NCI-H1048 (cell line): ENCODE results near the gene TMEM266.

ENCODE experiments used
- DNase-seq: peaks from one replicate; lab custom pipeline; 2025; lab: John Stamatoyannopoulos, UW

Gene TMEM266

GRCh38 chr15:76162784-76163456 lies 103.1 kb downstream of the TMEM266 start:
- no peak for DNase-seq

DNA sequence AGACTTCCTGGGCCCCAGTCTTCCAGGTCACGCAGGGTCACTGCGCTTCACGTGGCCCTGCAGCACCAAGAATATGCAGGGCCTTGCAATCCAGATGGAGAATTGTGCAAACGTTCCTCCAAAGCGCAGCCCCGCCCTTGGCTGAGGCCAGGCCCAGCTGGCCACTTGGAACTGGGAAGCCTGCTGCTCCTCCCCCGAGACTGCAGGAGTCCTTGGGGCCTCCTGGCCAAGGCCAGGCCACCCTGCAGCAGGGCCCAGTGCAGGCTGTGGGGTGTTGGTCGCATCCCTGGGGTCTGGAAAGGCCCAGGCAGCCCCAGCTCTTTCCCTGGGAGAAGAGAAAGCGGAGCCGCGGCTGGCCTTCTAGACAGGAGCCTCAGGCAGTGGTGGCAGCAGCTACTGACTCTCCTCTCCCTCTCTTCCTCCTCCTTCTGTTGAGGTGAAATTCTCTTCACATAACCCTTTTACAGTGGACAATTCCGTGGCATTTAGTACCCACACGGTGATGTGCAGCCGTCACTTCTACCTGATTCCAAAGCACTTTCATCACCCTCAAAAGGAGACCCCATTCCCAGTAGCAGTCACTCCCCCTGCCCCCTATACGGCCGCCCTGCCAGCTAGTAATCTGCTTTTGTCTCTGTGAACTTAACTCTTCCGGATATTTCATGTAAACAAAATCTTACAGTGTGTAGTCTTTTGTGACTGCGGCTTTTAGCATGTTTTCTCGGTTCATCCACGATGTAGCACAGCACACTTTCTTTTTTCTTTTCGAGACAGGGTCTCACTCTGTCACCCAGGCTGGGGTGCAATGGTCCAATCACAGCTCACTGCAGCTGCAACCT lies 103.9 kb downstream of the TMEM266 start:
- no peak for DNase-seq

- no peak for DNase-seq
These were observed 104.8 kb downstream of the TMEM266 start for GRCh38 chr15:76164602-76165001.

- no peak for DNase-seq
These were observed 106.2 kb downstream of the TMEM266 start for GRCh38 chr15:76165951-76166350.

- no peak for DNase-seq
These were observed 108.6 kb downstream of the TMEM266 start for GRCh38 chr15:76168237-76168984.

- DNase-seq: no peak
These were observed 109.2 kb downstream of the TMEM266 start for GRCh38 chr15:76169018-76169417.

DNA sequence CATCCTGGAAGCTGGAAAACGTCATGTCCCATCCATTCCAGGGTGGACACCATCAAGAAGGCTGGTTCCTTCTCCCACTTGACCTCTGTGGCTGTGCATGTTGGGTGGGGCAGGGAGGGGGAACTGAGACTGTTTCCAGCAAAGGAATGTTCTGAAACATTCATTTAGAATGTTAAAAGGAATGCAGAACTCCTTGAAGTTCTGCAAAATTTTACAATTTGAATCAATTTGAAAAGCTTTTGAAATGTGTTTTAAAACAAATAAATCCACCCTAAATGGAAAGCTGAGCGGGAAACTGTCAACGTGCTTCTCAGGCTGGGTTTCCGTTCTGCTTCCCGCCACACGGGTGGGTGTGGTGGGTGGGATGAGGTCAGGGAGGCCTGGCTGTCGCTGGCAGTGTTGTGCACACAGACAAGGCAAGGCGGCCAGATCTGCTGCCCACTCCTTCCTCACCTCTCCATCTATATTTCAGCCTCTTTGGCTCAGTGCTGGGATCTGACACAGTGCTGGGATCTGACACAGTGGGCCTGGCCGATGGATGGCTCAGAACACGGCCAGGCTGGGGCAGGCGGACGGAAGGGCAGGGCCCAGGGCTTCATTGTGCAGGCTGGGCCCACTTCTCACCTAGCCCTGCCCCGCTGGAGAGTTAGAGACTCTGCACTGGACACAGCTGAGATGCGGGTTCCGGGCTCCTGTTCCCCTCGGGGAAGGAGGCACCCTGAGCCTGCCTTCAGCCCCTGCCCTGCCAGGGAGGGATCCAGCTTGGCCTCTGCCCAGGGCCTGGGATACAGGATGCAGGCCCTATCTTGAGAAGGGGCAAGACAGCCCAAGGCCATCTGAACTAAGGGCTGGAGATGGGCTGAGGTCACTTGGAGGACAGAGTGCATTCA lies 110.4 kb downstream of the TMEM266 start:
- DNase-seq: no peak

GRCh38 chr15:76172782-76173181 lies 113.0 kb downstream of the TMEM266 start:
- no peak for DNase-seq

DNA sequence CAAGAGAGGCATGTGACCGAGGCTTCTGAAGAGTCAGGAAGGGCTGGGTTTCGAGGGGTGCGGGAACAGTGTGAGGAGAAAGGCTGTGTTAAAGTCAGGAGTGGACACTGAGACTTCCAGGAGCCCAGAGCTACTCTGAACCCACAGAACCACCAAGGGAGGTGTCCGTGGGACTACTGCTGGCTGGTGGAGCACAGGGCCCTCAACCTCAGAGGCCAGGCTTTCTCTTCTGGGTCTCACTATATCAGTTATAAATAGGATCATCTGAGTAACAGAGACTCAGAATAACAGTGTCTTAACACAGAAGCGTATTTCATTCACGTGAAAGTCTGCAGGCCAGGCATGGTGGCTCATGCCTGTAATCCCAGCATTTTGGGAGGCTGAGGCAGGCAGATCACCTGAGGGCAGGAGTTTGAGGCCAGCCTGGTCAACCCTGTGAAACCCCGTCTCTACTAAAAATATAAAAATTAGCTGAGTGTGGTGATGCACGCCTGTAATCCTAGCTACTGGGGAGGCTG lies 113.6 kb downstream of the TMEM266 start:
- DNase-seq: no peak

DNA sequence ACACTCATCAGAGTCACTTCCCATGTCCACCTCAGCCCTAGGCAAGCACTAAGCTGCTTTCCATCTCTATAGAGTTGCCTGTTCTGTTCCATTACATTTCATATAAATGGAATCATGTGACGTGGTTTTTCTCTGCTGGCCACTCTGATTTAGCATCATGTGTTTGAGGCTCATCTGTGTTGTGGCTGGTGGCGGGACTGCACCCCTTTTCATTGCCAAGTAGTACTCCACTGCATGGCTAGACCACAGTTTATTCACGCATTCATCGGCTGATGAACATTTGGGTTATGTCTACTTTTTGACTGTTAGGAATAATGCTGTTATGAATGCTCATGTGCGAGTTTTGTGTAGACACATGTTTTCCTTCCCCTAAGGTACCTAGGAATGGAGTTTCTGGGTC lies 114.9 kb downstream of the TMEM266 start:
- no peak for DNase-seq

GRCh38 chr15:76175442-76175841 lies 115.7 kb downstream of the TMEM266 start:
- DNase-seq: no peak

- no peak for DNase-seq
These were observed 116.3 kb downstream of the TMEM266 start for GRCh38 chr15:76176059-76176458.

- no peak for DNase-seq
These were observed 116.8 kb downstream of the TMEM266 start for GRCh38 chr15:76176487-76177085.

- no peak for DNase-seq
These were observed 117.8 kb downstream of the TMEM266 start for GRCh38 chr15:76177491-76178040.

DNA sequence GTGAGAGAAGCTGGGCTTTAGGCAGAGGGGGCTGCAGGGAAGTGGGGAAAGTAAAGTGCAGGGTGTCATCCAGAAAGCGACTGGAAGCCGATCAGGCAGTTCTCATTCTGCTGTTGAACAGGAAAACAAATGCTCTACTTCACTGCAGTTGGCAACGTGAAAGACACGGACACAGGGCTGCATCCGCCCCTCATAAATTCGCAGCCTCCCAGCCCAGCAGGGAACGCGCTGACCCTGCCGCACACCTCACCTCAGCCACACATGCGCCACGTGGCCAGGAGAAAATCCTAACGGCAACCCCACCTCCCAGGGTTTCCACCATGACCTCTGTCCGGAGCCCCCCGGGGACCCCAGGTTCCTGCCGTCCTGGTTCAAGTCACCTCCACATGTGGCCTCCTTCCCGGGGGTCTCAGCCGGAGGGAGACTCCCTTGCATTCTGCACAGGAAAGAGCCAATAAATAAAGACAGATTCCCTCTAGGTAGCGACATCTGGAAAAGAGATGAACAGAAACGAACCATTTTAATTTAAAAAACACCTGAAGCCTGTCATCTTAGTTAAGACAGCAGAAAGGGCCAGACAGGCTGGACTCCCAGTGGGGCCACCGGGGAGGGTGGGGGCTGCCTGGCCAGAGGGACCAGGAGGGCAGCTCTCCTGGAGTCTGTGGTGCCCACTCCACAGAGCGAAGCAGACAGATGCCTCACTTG lies 118.7 kb downstream of the TMEM266 start:
- DNase-seq: no peak

DNA sequence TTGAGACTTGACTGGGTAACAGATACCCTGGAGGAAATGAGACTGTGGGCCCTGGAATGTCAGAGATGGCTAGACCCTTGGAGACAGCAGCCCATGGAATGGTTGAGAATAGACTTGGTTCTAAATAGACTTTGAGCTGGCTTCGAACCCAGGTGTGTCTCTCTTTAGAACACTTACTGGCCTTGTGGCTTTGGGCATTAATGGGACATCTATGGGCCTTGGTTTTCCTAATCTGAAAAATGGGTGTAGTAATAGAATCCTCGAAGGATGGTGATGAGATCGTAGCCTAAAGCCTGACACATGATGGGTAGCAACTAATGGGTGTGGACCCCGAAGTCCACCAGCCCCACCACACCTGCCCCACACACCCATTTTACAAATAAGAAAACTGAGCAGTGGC lies 119.2 kb downstream of the TMEM266 start:
- DNase-seq: no peak

DNA sequence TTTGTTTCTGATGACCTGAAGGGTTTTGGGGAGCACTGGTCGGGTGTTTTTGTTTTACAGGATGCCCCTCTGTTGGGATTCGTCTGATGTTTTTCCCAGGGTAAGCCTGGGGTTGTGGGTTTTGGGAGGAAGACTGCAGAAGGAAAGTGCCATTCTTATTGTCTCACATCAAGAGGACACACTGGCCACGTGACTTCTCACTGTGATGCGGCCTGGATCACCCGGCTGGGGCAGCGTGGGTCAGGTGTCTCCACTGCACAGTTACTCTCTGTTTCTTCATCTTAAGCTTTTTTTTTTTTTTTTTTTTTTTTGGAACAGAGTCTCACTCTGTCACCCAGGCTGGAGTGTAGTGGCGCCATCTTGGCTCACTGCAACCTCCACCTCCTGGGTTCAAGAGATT lies 120.5 kb downstream of the TMEM266 start:
- DNase-seq: no peak

DNA sequence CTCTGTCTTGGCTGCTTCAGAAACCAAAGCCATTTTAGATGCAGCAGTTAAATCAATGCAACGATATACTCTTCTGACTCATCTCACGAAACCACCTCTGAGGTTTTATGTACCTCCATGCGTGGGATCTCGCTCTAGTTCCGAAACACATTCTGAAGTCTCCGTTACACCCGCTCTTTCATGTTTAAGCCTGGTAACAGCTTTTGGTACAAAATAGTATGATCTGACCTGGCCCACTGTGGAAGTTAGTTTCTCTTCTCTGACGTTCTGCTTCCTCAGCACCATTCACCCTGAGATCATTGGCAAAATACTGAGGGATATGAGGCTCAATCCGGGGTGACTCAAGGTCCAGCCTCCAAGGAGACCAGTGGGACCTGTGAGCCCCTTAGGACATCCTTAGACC lies 121.9 kb downstream of the TMEM266 start:
- no peak for DNase-seq

GRCh38 chr15:76183930-76184649 lies 124.3 kb downstream of the TMEM266 start:
- DNase-seq: no peak

GRCh38 chr15:76184650-76185035 lies 124.9 kb downstream of the TMEM266 start:
- no peak for DNase-seq
